ENCODE data around the gene OR10A2. TPM values are rescaled to one million over a fixed set of nuclear protein-coding genes. Genes with fewer than 3 reads are reported as not detected.
"Not testable (repeated sequence)": the region's sequence is repeated elsewhere in the genome, so short reads cannot be mapped to it uniquely, and the experiment has no call there.

OR10A2 gene
- total RNA-seq, 2 donors from 2014 or later = not detected

- DNase-seq (ENCODE audit: low spot score) = no peak
- no peak for TF ChIP-seq CTCF (IDR thresholded peaks at IDR 0.05)
- no peak for ATAC-seq (ENCODE audit: insufficient number of reproducible peaks, low FRiP score, low read depth)
- H3K36me3 ChIP-seq = no peaks in the 10 kb centered on the region
- H3K4me1 ChIP-seq (ENCODE audit: control insufficient read depth in 1 of 2, low read depth in 2 of 2) = no peaks in the 10 kb centered on the region
- no peaks in the 10 kb centered on the region for H3K9me3 ChIP-seq
- no peak overlapping the region for H3K4me3 ChIP-seq
- no peaks in the 10 kb centered on the region for H3K27me3 ChIP-seq (replicated peaks; ENCODE audit: insufficient read depth)
- no peak overlapping the region for H3K27ac ChIP-seq
Observed at GRCh38 chr11:6894097-6894496, 31.2 kb downstream of the OR10A2 start.

DNA sequence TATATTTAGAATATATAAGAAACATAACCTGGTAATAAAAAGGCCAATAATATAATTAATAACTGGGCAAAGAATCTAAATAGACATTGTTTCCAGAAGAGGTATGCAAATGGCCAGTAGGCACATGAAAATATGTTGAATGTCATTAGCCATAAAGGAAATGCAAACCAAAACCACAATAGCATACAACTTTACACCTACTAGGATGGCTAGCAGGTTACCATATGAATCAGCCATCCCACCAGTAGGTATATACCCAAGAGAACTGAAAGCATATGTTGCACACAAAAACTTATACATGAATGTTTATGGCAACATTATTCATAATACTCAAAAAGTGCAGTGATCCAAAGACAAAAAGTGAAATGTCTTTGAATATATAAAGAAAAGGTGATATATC lies 32.2 kb downstream of the OR10A2 start:
- Histone ChIP-seq H3K4me1 (ENCODE audit: control insufficient read depth in 1 of 2, low read depth in 2 of 2) (no peaks in the 10 kb centered on the region), H3K27ac (no peak overlapping the region), H3K36me3 (no peaks in the 10 kb centered on the region), H3K27me3 (replicated peaks; ENCODE audit: insufficient read depth) (no peaks in the 10 kb centered on the region), H3K9me3 (no peaks in the 10 kb centered on the region), H3K4me3 (no peak overlapping the region)
- DNase-seq (ENCODE audit: low spot score) (no peak), ATAC-seq (ENCODE audit: insufficient number of reproducible peaks, low FRiP score, low read depth) (no peak)
- no peak for TF ChIP-seq CTCF (IDR thresholded peaks at IDR 0.05)

DNA sequence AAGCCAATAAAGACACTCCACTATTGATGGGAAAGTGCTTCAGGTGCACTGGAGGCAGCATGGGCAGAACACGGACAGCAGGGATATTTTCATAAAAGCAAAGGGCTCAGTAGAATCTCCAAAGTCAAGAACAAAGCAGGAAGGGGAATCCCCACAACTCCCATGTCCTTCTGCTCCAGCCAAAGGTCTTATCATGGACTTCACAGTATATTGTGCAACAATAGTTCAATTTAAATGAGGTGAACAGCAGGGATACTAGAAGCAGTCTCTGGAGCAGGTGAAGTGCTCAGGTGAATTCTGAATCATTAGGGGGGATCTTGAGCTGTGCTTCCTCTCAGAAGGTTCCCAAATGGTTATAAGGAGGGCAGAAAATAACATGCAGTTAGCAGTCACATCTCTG lies 36.1 kb downstream of the OR10A2 start:
- Histone ChIP-seq H3K9me3 (no peaks in the 10 kb centered on the region), H3K36me3 (no peaks in the 10 kb centered on the region), H3K4me3 (no peak overlapping the region), H3K4me1 (ENCODE audit: control insufficient read depth in 1 of 2, low read depth in 2 of 2) (no peaks in the 10 kb centered on the region), H3K27ac (no peak overlapping the region), H3K27me3 (replicated peaks; ENCODE audit: insufficient read depth) (no peaks in the 10 kb centered on the region)
- TF ChIP-seq CTCF (IDR thresholded peaks at IDR 0.05) = no peak
- DNase-seq (ENCODE audit: low spot score) = no peak
- ATAC-seq (ENCODE audit: insufficient number of reproducible peaks, low FRiP score, low read depth) = no peak

DNA sequence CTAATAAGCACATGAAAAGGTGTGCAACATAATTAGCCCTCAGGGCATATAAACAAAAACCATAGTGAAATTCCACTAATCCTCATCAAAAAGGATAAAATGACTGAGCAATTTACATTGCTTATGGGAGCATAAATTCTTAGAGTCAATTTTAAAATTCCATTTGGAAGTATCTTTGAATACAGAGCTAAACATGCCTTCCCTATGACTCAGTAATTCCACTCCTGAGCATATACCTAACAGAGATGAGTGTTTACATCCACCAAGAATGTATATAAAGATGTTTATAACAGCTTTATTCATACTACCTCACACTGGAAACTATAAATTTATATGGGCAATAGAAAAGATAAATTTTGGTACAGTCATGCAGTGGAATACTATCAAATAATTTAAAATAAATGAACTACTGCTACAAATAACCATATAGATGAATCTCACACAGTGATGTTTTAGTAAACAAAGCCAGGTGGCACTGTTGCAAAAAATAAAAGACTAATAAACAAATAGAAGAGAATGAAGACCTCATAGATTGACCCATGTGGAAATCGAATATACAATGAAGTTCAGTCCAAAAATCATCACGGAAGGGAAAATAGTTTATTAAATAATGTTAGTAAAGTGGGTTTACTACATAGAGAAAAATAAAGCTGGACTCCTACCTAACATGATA lies 37.6 kb downstream of the OR10A2 start:
- H3K36me3 ChIP-seq = no peaks in the 10 kb centered on the region
- ATAC-seq (ENCODE audit: insufficient number of reproducible peaks, low FRiP score, low read depth) = no peak

GRCh38 chr11:6904804-6905203 lies 41.9 kb downstream of the OR10A2 start:
- not testable (repeated sequence) for H3K4me3 ChIP-seq; DNase-seq (ENCODE audit: low spot score); H3K27me3 ChIP-seq (replicated peaks; ENCODE audit: insufficient read depth); ATAC-seq (ENCODE audit: insufficient number of reproducible peaks, low FRiP score, low read depth); H3K9me3 ChIP-seq; H3K36me3 ChIP-seq; H3K27ac ChIP-seq; H3K4me1 ChIP-seq (ENCODE audit: control insufficient read depth in 1 of 2, low read depth in 2 of 2)

More for the DNA sequence above, 37.6 kb downstream of the OR10A2 start:
- DNase-seq (ENCODE audit: low spot score) = no peak
- no peak for TF ChIP-seq CTCF (IDR thresholded peaks at IDR 0.05)
- Histone ChIP-seq H3K4me3 (no peak overlapping the region), H3K9me3 (no peaks in the 10 kb centered on the region), H3K4me1 (ENCODE audit: control insufficient read depth in 1 of 2, low read depth in 2 of 2) (no peaks in the 10 kb centered on the region), H3K27ac (no peak overlapping the region), H3K27me3 (replicated peaks; ENCODE audit: insufficient read depth) (no peaks in the 10 kb centered on the region)

- H3K4me1 ChIP-seq (ENCODE audit: control insufficient read depth in 1 of 2, low read depth in 2 of 2) = no peaks in the 10 kb centered on the region
- H3K36me3 ChIP-seq = no peaks in the 10 kb centered on the region
- no peak for TF ChIP-seq CTCF (IDR thresholded peaks at IDR 0.05)
- no peak overlapping the region for H3K27ac ChIP-seq
- DNase-seq (ENCODE audit: low spot score) (no peak), ATAC-seq (ENCODE audit: insufficient number of reproducible peaks, low FRiP score, low read depth) (no peak)
- H3K9me3 ChIP-seq = no peaks in the 10 kb centered on the region
- no peaks in the 10 kb centered on the region for H3K27me3 ChIP-seq (replicated peaks; ENCODE audit: insufficient read depth)
- H3K4me3 ChIP-seq = no peak overlapping the region
Observed at GRCh38 chr11:6911378-6911777, 48.5 kb downstream of the OR10A2 start.

All from thoracic aorta (tissue), 2 donors.